HFFc6 (cell line): ENCODE measurements around the gene NMRAL1. TPM values are rescaled to one million over a fixed set of nuclear protein-coding genes. Genes with fewer than 3 reads are reported as not detected.

Source experiments
- DNase-seq: peaks from one replicate; pipeline ENCODE4 v3.0.0-alpha.2; 2018
- H3K27ac Mint-ChIP-seq: 2 replicates; pipeline ENCODE4 v1.8.0; 2020; ENCODE audit warnings: mild to moderate bottlenecking, mixed read lengths
- H3K27me3 Mint-ChIP-seq: 2 replicates; pipeline ENCODE4 v1.8.0; 2021; ENCODE audit warnings: mild to moderate bottlenecking, moderate library complexity, mixed read lengths; ENCODE audit not compliant: insufficient read depth
- H3K36me3 Mint-ChIP-seq: 2 replicates; pipeline ENCODE4 v1.8.0; 2021; ENCODE audit warnings: low read depth, mixed read lengths
- H3K4me1 Mint-ChIP-seq: 2 replicates; pipeline ENCODE4 v1.8.0; 2020; ENCODE audit warnings: low read depth, mixed read lengths
- H3K4me3 Mint-ChIP-seq: 2 replicates; pipeline ENCODE4 v1.8.0; 2020; ENCODE audit warnings: mild to moderate bottlenecking, moderate library complexity, mixed read lengths
- H3K9me3 Mint-ChIP-seq: 2 replicates; pipeline ENCODE4 v1.8.0; 2020; ENCODE audit warnings: mild to moderate bottlenecking, mixed read lengths
- total RNA-seq, 6 experiments: library from RNA; stranded (reverse); fragmentation: NEBNext Ultra II Directional; extraction: Animal tissue kit (Norgen Biotek cat#: 25700); gene quantifications; 2 replicates in 1 of 6; 3 replicates in 5 of 6; pipeline ENCODE4 v1.2.3, GENCODE V29; 2021
- TF ChIP-seq, protein P1 (sequence below): fragments of 200-600 bp; sonication (generic); IDR thresholded peaks from 2 replicates; pipeline ENCODE4 v1.5.0; 2021; ENCODE audit warnings: antibody characterized with exemption, mild to moderate bottlenecking

Gene NMRAL1
- total RNA-seq, 6 experiments from 2014 or later: 26.2 to 37.2 (median 33.7) TPM

DNA sequence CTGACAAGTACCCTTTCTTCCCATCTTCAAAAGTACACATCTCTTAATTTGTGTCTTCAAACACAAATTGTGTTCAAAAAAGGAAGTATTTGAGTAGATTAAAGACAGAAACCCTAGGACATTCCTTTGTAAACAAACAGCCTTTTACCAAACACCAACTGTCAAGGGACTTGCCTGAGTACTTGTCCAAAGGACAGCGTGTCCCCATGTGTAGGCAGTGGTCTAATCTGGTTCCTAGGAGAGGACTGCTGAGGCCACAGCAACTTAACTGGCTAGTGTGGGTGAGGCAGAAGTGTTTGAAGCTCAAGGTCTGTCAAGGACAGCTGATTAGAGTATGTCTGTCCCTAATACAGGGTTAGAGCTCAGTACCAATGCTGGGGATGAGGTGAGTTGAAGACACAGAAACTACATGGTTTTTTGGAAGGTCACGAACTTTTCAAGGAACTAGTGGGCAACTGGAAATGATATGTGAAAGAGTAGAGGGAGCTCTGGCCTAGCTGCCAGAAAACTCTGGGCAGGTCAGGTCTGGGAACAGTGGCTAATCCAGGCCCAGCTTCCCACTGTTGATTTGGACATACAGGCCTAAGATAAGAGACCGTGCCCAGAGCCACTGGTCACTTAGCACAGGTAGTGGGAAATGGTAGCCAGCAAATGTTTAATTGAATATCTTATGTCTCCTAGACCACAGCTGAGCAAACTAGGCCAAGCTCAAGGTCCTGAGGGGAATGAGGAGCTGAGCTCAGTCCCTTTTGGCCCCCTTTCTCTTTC is 11.9 kb upstream of the NMRAL1 start:
- Mint-ChIP-seq H3K4me1 (peaks cover 65% of the 10 kb centered on the region), H3K9me3 (no peaks in the 10 kb centered on the region), H3K27ac (peak overlapping the region; percentile 60), H3K27me3 (no peaks in the 10 kb centered on the region), H3K36me3 (peaks cover 16% of the 10 kb centered on the region), H3K4me3 (no peak overlapping the region)
- TF ChIP-seq, protein P1, sequence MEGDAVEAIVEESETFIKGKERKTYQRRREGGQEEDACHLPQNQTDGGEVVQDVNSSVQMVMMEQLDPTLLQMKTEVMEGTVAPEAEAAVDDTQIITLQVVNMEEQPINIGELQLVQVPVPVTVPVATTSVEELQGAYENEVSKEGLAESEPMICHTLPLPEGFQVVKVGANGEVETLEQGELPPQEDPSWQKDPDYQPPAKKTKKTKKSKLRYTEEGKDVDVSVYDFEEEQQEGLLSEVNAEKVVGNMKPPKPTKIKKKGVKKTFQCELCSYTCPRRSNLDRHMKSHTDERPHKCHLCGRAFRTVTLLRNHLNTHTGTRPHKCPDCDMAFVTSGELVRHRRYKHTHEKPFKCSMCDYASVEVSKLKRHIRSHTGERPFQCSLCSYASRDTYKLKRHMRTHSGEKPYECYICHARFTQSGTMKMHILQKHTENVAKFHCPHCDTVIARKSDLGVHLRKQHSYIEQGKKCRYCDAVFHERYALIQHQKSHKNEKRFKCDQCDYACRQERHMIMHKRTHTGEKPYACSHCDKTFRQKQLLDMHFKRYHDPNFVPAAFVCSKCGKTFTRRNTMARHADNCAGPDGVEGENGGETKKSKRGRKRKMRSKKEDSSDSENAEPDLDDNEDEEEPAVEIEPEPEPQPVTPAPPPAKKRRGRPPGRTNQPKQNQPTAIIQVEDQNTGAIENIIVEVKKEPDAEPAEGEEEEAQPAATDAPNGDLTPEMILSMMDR: no peak
- DNase-seq: no peak

DNA sequence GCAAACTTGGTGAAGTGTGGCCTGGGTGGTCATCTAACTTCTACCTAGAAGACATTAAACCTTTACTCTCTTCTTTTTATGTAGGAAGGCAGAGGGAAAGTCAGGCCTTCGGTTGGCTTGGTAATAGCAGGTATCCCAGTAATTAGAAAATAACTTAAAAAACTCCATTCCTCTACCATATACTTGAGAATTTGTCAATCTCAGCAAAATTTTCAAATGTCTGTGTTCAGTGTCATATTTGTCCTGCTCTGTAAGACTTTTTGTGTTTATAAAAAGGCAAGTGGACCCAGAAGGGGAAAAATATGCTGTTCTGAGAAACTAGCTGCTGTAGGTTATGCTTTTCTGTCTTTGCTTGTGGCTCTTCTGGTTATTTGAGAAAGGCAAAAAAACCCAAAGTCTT is 7.5 kb upstream of the NMRAL1 start:
- Mint-ChIP-seq H3K27ac (no peak overlapping the region), H3K36me3 (peaks cover 22% of the 10 kb centered on the region), H3K27me3 (no peaks in the 10 kb centered on the region; the same call in 1 of the 2 replicates), H3K4me1 (peaks cover 46% of the 10 kb centered on the region), H3K4me3 (no peak overlapping the region), H3K9me3 (no peaks in the 10 kb centered on the region)
- TF ChIP-seq, protein P1: no peak
- DNase-seq: no peak

DNA sequence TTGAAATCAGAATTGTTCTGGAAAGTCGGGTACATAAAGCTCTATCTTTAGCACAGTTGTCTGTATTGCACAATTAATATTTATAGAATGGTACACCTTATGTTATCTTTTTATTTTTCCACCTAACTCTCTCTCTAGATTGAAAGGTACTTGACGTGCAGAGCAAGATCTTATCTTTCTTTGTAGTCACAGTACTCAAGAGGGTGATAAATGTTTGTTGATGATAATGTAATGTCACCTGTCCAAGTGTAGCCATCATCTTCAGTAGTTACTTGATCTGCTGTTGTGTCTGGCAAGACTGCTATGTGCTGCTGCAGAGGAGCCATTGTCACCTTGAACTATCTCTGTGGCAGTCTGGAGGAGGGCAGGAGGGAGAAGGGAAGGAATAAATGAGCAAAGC is 7.1 kb upstream of the NMRAL1 start:
- Mint-ChIP-seq H3K4me3 (no peak overlapping the region), H3K36me3 (peaks cover 22% of the 10 kb centered on the region), H3K27ac (no peak overlapping the region), H3K9me3 (no peaks in the 10 kb centered on the region), H3K4me1 (peaks cover 45% of the 10 kb centered on the region), H3K27me3 (no peaks in the 10 kb centered on the region; the same call in 1 of the 2 replicates)
- DNase-seq: no peak
- TF ChIP-seq, protein P1: no peak

DNA sequence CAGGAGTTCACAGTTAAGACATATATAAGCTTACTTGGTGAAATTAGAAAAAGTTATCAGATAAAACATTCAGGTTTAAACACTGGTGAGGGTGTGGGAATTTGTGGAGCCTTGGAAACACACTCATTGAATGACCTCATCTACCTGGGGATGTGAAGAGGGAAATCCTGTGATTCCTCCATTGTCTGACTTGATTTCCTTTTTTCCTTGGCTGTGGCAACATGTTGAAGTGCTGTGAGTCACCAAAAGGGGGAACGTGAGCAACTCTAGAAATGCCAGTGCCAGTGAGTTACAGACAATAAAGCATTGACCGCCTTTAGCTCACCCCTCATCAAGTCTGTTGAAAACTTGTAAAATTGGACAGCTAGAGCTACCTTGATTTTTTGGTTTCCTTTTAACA is 3.5 kb upstream of the NMRAL1 start:
- H3K4me1 Mint-ChIP-seq: peaks cover 42% of the 10 kb centered on the region
- H3K4me3 Mint-ChIP-seq: peak overlapping the region; percentile 90
- H3K27ac Mint-ChIP-seq: peak overlapping the region; percentile 55
- peaks cover 9% of the 10 kb centered on the region for H3K9me3 Mint-ChIP-seq
- H3K27me3 Mint-ChIP-seq: no peaks in the 10 kb centered on the region; the same call in none of the 2 replicates
- TF ChIP-seq, protein P1: peak; percentile 34
- peak; percentile 17 for DNase-seq
- peaks cover 16% of the 10 kb centered on the region for H3K36me3 Mint-ChIP-seq

DNA sequence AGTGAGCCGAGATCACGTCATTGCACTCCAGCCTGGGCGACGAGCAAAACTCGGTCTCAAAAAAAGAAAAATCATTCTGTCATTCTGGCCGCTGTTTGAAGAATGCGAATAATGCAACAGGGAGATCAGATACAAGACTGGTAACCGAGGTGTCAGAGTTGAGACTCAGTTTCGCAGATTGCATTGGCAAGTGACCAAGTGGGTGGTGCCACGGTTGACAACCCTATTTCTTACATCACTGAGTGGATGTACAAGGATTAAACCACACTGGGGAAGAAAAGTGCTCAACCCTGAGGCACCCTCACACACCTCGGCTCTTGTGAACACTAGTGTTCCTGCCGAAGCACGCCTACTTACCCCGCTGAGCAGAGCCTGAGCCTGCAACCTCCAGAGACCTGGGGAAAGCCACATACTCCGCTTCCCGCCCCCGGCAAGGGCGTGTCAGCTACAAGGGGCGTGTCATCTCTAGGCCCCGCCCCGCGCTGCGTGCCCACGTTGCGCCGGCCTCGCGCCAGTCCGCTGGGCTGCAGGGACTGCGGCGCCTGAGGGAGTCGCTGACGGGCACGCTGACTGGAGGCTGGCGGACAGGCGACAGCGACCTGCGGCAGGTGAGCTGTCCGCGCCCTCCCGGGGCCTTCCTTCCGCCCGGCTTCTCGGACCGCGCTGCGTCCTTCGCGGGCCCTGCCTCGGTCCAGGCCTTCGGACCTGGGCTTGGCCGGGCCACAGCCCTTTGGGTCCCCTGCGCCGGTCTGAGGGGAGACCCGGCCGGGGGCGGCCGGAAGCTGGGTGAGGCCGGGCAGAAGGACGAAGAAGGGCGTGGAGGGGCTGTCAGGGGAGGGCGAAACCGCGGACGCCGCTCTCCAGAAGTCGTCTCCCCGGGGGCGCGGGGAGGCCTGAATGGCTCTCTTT is 1.7 kb upstream of the NMRAL1 start, which contains the start of gene HMOX2:
TSS of gene HMOX2 (plus strand) at position 519 of the 909 bp plus-strand sequence. CDS start 29,127 bp downstream, outside the sequence.
- H3K4me3 Mint-ChIP-seq: peak within 1 kb of the TSS; percentile 90
- H3K27me3 Mint-ChIP-seq: no peaks in the 10 kb centered on the region; the same call in none of the 2 replicates
- peaks cover 26% of the 10 kb centered on the region for H3K4me1 Mint-ChIP-seq
- H3K36me3 Mint-ChIP-seq: peaks cover 16% of the 10 kb centered on the region
- H3K27ac Mint-ChIP-seq: peak within 1 kb of the TSS; percentile 67
- H3K9me3 Mint-ChIP-seq: peaks cover 9% of the 10 kb centered on the region
- peak; percentile 84 for DNase-seq
- TF ChIP-seq, protein P1: peak; percentile 48
